NCI-H187 treated with DMSO at 0.1 percent for 48 hours (cell line): ENCODE measurements around the gene GRHL1.

Source experiments
- DNase-seq: peaks from one replicate; lab custom pipeline; 2025; lab: John Stamatoyannopoulos, UW

The GRHL1 gene

GRCh38 chr2:9972621-9973479, 21.4 kb downstream of the GRHL1 start:
- DNase-seq, result no peak

- DNase-seq, result no peak
Observed at GRCh38 chr2:9973690-9974089, 22.2 kb downstream of the GRHL1 start.

GRCh38 chr2:9974343-9974742, 22.9 kb downstream of the GRHL1 start:
- no peak for DNase-seq

- DNase-seq, result no peak
Observed at GRCh38 chr2:9975328-9975727, 23.8 kb downstream of the GRHL1 start.

DNA sequence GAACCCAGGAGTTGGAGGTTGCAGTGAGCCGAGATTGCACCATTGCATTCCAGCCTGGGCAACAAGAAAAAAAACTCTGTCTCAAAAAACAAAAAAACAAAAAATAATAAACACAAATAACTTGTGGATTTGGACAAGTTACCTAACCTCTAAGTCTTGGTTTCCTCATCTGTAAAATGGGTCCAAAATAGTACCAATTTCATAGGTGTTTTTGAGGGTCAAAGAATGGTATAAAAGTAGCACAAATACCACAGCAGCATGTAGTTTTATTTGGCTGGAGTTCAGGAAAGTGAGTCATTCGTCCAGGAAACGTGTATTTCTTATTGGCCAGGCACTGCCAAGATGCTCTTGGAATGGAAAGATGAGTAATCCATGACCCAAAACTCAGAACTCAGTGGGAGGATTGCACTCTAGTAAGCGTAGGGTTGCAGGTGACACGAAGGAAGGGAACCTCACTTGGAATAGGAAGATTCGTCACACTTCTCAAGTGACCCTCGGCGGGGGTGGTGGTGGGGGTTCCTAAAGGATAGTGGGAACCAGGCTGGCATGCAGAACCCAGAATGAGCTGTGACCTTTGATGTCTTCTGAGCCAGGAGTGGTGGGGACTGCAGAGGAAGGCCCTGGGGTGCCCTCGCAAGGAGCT, 24.4 kb downstream of the GRHL1 start:
- DNase-seq, result no peak

DNA sequence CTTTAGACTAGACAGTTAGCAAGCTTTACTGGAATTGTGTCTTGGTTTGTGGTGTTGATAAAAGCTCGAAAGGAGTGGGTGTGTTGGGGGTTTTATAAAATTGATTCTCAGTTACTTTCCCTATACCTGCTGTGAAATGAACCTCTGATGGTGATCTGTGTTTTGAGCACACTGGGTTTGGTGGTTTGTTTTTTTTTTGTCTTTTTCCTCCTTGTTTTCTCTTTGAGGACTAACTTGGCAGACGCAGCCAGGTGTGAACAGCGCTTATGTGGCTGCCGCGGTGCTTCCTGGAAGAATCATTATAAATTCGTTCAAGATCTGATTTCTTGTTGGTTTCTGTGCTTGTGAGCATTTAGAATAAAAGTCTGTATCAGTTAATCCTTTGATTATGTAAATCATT, 28.5 kb downstream of the GRHL1 start:
- no peak for DNase-seq

DNA sequence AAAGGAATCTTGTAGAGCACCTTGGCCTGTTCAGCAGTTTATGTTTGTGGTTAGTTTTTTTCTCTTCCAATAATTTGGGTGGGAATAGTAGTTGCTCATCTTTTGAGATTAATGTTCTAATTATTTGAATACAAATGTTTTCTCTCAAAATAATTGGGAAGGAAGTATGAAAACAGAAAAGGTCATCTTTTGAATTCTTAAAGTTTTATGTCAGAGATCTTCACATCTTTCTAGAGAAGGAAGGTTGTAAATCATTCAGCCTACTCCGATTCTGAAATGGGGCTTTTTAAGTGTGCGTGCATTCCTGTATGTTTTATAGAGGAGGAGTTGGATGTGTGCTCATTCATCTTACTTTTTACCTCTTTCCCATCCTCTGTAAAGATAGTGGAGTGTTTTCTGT, 29.0 kb downstream of the GRHL1 start:
- DNase-seq, result no peak

- no peak for DNase-seq
Observed at GRCh38 chr2:9981655-9982054, 30.2 kb downstream of the GRHL1 start.

GRCh38 chr2:9982248-9982647, 30.8 kb downstream of the GRHL1 start:
- DNase-seq, result no peak

GRCh38 chr2:9982891-9983290, 31.4 kb downstream of the GRHL1 start:
- no peak for DNase-seq

GRCh38 chr2:9983401-9984216, 32.1 kb downstream of the GRHL1 start:
- no peak for DNase-seq

GRCh38 chr2:9984217-9984739, 32.8 kb downstream of the GRHL1 start:
- DNase-seq, result no peak

DNA sequence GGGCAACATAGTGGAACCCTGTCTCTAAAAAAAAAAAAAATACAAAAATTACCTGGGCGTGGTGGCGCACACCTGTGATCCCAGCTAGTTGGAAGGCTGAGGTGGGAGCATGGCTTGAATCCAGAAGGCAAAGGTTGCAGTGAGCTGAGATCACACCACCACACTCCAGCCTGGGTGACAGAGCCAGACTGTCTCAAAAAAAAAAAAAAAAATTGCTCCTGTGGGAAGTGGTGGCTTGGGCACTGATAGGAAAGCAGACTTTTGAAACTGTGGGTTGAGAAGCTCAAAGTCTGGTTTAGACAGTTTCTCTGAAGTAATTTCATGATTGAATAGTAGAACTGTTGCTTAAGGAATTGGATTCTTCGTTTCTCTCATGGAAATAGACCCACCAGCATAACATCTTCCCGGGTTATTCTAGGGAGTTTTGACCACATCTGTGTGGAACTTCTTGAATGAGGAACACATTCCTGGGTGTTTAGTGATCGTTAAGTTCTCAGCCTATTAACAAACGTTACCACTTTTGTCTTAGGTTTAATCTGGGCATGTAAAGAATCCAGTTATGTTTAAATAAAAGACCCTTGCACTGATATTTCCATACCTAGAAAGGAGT, 33.5 kb downstream of the GRHL1 start:
- DNase-seq, result no peak

- no peak for DNase-seq
Observed at GRCh38 chr2:9985531-9986328, 34.2 kb downstream of the GRHL1 start.

DNA sequence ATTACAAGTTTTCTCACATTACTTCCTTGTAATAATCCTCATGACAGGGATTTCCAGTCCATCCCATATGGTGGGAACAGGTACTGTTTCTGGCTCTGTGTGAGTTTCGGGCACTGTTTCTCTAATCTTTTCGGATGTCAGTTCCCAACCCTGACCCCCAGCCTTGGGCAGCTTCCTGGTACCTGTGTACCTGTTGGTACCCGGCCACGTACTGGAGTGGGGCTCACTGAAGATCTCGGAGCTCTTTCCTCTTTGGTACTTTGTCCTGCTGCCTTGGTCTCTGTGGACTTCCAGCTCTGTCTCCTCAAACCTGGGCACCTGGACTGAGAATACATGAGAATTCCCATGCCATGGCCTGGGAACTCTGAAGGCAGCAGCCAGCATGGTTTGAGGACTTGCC, 36.8 kb downstream of the GRHL1 start:
- no peak for DNase-seq

DNA sequence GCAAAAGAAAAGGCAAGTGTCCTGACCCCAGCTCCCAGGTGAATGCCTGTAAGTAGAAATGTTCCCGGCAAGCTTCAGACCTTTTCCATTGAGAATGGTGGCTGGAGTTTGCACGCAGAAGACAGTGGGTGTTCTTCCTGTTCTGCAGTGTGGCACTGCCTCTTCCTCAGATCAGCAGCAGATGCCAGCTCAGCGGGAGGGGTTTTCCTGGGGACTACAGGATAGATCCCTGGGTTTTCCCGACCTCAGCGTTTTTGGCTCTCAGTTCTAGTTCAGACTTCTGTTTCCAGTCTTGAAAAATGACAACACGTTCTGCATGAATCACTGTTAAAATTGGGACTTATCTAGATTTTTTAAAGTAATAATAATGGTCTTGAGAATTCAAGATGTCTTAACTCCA, 39.2 kb downstream of the GRHL1 start:
- no peak for DNase-seq

DNA sequence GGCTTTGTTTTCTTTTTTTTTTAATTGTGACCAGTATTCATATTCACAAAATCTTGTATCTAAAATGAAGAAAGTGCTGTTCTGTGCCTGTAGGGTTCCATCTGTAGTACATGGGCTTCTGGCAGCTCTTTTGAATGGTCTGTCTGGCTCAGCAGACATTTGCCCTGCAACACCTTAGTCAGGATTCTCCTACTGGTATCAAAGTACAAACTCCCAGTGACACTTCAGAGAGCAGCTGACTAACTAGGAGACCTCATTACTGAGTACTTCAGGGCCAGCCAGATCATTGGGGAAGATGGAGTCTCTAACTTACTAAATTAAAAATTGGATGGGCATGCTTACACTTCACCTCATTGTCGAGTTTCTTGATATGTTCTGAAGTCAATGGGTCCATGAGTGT, 39.7 kb downstream of the GRHL1 start:
- no peak for DNase-seq

- DNase-seq, result no peak
Observed at GRCh38 chr2:9991829-9992273, 40.4 kb downstream of the GRHL1 start.

- DNase-seq, result no peak
Observed at GRCh38 chr2:9992427-9993187, 41.1 kb downstream of the GRHL1 start.

DNA sequence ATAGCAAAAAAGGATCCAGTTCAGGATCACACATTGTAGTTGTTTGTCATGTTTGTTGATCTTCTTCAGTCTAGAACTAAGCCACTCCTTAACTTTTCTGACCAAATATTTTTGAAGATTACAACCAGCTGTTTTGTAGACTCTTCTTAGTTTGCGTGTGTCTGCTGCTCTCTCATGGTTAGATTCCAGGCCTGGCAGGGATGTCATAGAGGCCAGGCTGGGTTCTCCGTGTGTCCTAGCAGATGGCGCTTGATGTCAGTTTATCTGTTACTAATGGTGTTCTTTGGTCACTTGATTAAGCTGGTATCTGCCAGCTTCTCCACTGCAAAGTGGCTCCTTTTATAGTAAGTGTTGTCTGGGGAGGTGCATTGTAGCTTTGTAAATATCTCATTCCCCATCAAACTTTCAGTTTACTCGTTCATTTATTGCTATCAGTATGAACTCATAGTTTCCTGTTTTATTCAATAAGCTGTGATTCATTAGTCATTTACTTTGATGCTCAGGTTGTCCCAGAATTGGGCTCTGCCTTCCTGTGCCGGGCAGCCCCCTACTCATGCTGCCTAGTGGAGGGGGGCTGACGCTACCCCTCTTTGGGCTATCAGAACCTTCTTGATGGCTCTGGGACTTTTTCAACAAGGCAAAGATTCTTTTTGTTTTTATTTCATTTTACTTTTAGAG, 42.1 kb downstream of the GRHL1 start:
- DNase-seq, result no peak
